ENCODE results near the gene BLOC1S4. TPM values are rescaled to one million over a fixed set of nuclear protein-coding genes. Genes with fewer than 3 reads are reported as not detected.

The BLOC1S4 gene
- total RNA-seq, 1 experiment from 2014 or later, result 14.9 TPM

GRCh38 chr4:6761649-6762615 lies 46.0 kb downstream of the BLOC1S4 start:
- no peak overlapping the region for H2AFZ ChIP-seq (ENCODE audit: low read length)
- H3K4me1 Mint-ChIP-seq, result peaks cover 0 to 4% of the 10 kb centered on the region in 2 experiments; a peak in 1 of 4 replicates

More at GRCh38 chr4:6761649-6762615, 46.0 kb downstream of the BLOC1S4 start:
- Histone ChIP-seq H3K56ac (ENCODE audit: insufficient read length, low read depth, low read length) (no peak overlapping the region), H3K9ac (ENCODE audit: extremely low read depth, insufficient read length, low read length) (no peak overlapping the region), H3K4ac (ENCODE audit: low read depth, low read length) (no peak overlapping the region), H3K27ac (ENCODE audit: insufficient read length, low read depth, low read length) (no peak overlapping the region), H3K27me3 (ENCODE audit: insufficient read depth, low read length) (no peaks in the 10 kb centered on the region), H2BK15ac (ENCODE audit: low read depth, low read length) (no peak overlapping the region), H4K91ac (ENCODE audit: insufficient read length, low read depth, low read length) (no peak overlapping the region), H4K20me1 (ENCODE audit: control insufficient read depth, insufficient read depth, insufficient read length) (no peaks in the 10 kb centered on the region), H3K4me1 (ENCODE audit: insufficient read depth, low read length) (no peaks in the 10 kb centered on the region), H2BK12ac (ENCODE audit: insufficient read length, low read depth, low read length) (no peak overlapping the region), H4K5ac (ENCODE audit: insufficient read length, low read depth, low read length) (no peak overlapping the region), H2BK120ac (ENCODE audit: low read depth, low read length, poor library complexity, severe bottlenecking) (no peak overlapping the region), H3K79me1 (ENCODE audit: insufficient read depth, low read depth, low read length, poor library complexity, severe bottlenecking) (no peaks in the 10 kb centered on the region), H2AK5ac (ENCODE audit: insufficient read length, low read length) (no peak overlapping the region), H3K4me2 (ENCODE audit: insufficient read depth, insufficient read length, low read length) (no peak overlapping the region), H3K23ac (ENCODE audit: insufficient read length, low read depth, low read length) (no peak overlapping the region), H3K9me3 (ENCODE audit: control insufficient read depth, low read depth, low read length) (no peaks in the 10 kb centered on the region), H2BK20ac (ENCODE audit: low read depth, low read length, poor library complexity, severe bottlenecking) (no peak overlapping the region), H3K79me2 (ENCODE audit: insufficient read depth, low read length) (no peaks in the 10 kb centered on the region), H4K8ac (replicated peaks; ENCODE audit: insufficient read length, low read depth, low read length) (no peak overlapping the region), H2BK5ac (ENCODE audit: insufficient read length, low read length) (no peak overlapping the region), H3T11ph (ENCODE audit: low read length) (no peak overlapping the region), H3K14ac (ENCODE audit: insufficient read depth, low read length) (no peak overlapping the region; the same call in 1 of the 2 replicates), H3K23me2 (ENCODE audit: insufficient read length, low read depth, low read length, poor library complexity, severe bottlenecking) (no peaks in the 10 kb centered on the region), H3K18ac (ENCODE audit: insufficient read length, low read depth, low read length) (no peak overlapping the region)
- Mint-ChIP-seq H3K27ac (no peak overlapping the region; a peak in 1 of 7 replicates), H3K27me3 (ENCODE audit: low read depth) (peaks cover 7% of the 10 kb centered on the region), H3K36me3 (ENCODE audit: insufficient read depth in 1 of 3, low read depth in 3 of 3) (no peaks in the 10 kb centered on the region), H3K9me3 (no peaks in the 10 kb centered on the region), H3K4me3 (no peak overlapping the region)
- no CpG with 5 or more reads among the region's 35 CpGs for WGBS (ENCODE audit: extremely low coverage, insufficient read length, low lambda C conversion rate)
- DNase-seq, result no peak
- no peak for TF ChIP-seq CTCF (conservative IDR thresholded peaks at IDR 0.05)
